GM21723 (cell line): ENCODE measurements around the gene SPACA6.
"Not testable (repeated sequence)": the region's sequence is repeated elsewhere in the genome, so short reads cannot be mapped to it uniquely, and the experiment has no call there.

Source experiments
- ATAC-seq: cut with Tn5 transposase; IDR thresholded peaks from one replicate; pipeline ENCODE4 v1.9.1; 2021; ENCODE audit warnings: mild to moderate bottlenecking, moderate library complexity; ENCODE audit not compliant: unreplicated experiment

SPACA6 gene, protein sequence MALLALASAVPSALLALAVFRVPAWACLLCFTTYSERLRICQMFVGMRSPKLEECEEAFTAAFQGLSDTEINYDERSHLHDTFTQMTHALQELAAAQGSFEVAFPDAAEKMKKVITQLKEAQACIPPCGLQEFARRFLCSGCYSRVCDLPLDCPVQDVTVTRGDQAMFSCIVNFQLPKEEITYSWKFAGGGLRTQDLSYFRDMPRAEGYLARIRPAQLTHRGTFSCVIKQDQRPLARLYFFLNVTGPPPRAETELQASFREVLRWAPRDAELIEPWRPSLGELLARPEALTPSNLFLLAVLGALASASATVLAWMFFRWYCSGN

GRCh38 chr19:51693260-51693659 lies at the start of gene SPACA6:
SPACA6 (plus strand) TSS chr19:51693330; CDS start chr19:51693527, 197 bp downstream.
- ATAC-seq: no peak

DNA sequence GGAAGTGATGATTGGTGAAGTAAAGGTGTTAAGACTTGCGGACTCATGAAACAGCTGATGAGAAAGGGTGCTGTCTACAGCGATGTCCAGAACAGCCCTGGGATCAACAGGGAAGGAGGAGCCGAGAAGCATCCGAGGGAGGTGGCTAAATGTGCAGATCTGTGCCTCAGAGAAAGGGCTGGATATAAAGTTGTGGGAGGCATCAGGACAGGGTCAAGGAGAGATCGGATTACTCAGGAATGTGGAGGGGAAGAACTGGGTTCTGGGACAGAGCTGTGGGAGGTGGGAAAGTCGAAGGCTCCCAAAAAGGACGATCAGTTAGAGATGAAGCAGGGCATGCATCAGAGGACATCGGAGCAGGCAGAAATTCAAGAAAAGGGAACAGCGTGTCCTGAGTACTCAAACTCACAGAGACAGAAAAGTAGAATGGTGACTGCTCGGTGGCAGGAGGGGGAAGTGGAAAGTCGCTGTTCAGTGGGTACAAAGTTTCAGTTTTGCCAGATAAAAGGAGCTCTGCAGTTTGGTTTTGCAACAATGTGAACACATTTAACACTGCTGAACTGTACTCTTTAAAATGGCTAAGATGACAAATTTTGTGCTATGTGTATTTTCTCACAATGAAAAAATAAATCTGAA lies 48.4 kb upstream of the SPACA6 start:
- no peak for ATAC-seq

DNA sequence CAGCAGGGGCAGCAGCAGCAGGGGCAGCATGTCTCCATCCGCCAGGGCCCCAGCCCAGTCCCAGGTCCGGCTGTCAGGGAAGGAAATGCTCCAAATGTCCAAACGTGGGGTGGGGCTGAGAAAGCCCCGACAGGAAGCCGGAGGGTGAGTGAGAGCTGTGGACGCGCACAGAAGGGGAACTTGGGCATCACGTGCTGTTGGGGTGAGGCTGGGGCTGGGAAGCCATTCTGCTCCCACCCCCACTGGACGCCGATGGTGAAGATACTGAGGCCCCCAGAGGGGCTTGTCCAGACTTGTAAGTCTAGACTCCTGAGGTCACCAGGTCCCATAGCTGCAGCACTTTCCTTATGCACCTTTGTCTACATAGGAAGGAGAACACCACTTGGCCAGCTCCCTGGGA lies 46.4 kb upstream of the SPACA6 start, which contains the start of gene SIGLEC14:
SIGLEC14 (minus strand) TSS at position 96 of the 400 bp plus-strand sequence; CDS start at position 30, 66 bp downstream.
- ATAC-seq: not testable (repeated sequence)

DNA sequence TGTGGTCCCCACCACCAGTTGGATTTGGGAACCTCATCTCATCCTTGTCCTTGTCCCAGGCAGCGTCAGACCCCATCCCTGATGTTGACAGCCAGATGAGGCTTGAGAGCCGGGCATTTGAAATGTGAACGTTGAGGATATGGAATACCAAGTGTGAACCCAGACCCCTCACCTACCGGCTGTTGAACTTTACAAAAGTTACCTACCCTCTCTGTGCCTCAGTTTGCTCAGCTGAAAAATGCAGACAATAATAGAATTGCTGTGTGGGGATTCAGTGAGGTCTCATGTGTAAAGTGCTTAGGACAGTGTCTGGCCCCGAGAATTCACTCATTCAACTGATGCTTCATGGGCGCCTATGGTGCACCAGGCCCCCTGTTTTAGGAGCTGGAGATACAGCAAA lies 45.8 kb upstream of the SPACA6 start:
- no peak for ATAC-seq

- no peak for ATAC-seq
These were observed 41.8 kb upstream of the SPACA6 start for GRCh38 chr19:51651216-51651846.

- ATAC-seq: no peak
These were observed 40.9 kb upstream of the SPACA6 start for GRCh38 chr19:51652266-51652665.

DNA sequence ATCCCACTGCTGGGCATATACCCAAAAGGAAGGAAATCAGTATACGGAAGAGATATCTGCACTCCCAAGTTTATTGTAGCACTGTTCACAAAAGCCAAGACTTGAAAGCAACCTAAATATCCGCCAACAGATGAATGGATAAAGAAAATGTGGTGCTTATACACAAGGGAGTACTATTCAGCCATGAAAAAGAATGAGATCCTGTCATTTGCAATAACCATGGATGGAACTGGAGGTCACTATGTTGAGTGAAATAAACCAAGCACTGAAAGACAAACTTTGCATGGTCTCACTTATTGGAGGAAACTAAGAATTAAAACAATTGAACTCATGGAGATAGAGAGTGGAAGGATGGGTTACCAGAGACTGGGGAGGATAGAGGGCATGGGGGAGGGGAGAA lies 40.0 kb upstream of the SPACA6 start:
- no peak for ATAC-seq

- ATAC-seq: no peak
These were observed 38.3 kb upstream of the SPACA6 start for GRCh38 chr19:51654783-51655182.

DNA sequence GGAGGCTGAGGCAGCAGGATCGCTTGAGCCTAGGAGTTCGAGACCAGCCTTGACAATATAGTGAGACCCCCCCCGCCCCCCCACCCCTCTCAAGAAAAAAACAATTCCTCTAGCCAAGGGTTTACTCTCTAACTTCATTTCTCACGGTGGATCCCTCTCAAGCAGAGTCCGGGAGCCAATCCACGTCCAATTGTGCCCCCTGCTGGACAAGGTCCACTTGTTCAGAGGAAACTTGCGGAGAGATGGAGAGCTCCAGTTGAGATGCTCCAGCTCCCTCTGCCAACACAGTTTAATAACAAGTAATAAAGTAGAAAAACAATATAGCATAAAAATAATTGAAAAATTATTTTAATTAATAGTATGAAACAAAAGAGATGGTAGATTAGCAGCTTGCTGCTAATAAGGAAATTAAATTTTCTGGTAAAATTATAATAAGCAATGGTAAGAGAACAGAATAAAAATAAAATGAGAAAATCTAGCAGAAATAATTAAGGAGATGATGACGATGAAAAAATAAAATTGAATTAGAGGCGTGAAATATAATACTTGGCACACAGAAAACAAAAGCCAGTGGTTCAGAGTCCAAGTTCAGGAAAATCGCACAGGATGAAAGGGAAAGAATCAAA lies 32.0 kb upstream of the SPACA6 start:
- ATAC-seq: no peak

DNA sequence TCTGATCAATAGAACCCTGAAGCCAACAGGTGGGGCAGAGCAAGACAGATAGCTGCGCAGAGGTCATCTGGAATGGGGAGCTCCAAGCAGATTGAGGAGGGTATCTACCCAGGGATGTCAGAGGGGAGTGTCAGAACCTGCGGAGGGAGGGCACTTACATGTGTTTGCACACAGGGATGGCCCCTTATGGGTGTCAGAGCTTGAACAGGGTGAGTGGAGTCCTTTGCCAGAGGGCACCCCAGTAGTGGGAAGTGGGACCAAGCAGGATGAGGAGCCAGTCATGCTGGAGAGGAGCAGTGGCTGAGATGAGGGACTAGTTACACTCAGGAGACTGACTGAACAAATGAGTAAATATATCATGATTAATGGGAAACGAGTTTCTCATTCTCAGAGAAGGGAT lies 29.5 kb upstream of the SPACA6 start:
- ATAC-seq: no peak

DNA sequence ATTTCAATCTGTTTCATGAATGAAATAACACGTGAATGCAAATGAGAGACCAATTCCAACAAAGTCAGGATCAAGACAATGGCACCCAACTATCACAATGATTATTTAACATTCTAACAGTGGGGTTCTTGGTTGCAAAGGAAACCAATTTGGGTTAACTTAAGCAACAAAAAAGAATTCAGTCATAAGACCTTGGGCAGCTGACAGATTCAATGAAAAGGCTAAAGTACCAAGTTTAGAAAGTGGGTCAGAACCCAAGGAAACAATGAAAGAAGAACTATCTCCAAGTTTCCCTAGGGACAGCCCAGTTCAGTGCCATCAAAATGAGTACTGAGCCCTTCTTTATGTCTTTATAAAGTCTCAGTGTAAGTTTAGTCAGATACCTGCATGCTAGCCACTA lies 29.0 kb upstream of the SPACA6 start:
- no peak for ATAC-seq

DNA sequence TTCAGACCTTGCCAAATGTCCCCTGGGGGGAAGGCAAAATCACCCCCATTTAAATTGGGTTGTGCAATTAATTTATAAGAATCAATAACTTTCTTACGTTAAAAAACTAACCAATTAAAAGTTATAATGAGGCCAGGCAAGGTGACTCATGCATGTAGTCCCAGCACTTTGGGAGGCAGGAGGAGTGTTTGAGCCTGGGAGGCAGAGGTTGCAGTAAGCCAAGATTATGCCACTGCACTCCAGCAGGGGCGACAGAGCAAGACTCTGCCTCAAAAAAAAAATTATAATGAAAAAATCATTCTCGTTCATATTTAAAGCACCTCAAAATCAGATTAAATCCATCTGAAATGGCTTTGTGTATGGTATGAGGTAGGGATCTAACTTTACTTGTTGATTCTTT lies 28.1 kb upstream of the SPACA6 start:
- ATAC-seq: no peak

DNA sequence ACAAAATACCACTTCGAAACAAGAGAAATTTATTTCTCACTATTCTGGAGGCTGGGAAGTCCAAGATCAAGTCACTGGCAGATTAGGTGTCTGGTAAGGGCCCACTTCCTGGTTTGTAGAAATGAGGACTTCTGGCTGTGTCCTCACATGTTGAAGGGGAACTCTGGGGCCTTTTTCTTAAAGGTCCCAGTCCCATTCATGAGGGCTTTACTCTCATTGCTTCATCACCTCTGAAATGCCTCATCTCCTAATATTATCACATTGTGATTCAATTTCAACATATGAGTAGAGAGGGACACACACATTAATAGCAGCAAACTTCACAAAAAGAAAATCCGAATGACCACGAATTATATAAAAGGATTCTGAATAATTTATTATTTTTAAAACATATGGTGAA lies 24.9 kb upstream of the SPACA6 start:
- no peak for ATAC-seq

DNA sequence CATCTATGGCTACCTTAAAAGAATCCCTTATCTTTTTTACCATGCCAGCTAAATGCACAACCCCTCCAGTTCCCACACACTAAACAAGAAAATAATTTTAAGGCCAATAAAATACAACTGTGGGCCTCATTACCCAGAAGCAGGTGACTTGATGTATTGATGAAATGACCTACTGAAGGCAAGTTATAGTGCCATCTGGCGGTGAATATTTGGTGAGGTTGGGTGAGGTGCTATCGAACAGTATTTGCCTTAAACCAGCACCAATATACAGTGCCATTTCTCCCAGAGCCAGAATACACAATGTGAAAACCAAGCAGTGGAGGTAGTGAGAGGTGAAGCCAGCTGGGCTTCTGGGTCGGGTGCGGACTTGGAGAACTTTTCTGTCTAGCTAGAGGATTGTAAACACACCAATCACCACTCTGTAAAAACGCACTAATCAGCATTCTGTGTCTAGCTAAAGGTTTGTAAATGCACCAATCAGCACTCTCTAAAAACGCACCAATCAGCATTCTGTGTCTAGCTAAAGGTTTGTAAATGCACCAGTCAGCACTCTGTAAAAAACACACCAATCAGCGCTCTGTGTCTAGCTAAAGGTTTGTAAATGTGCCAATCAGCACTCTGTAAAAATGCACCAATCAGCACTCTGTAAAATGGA lies 17.1 kb upstream of the SPACA6 start:
- not testable (repeated sequence) for ATAC-seq

- no peak for ATAC-seq
These were observed 16.5 kb upstream of the SPACA6 start for GRCh38 chr19:51676566-51677083.

GRCh38 chr19:51680474-51680873 lies 12.7 kb upstream of the SPACA6 start:
- ATAC-seq: no peak

- no peak for ATAC-seq
These were observed 11.7 kb upstream of the SPACA6 start for GRCh38 chr19:51681286-51681941.

- no peak for ATAC-seq
These were observed 7.0 kb upstream of the SPACA6 start for GRCh38 chr19:51686171-51686570.

DNA sequence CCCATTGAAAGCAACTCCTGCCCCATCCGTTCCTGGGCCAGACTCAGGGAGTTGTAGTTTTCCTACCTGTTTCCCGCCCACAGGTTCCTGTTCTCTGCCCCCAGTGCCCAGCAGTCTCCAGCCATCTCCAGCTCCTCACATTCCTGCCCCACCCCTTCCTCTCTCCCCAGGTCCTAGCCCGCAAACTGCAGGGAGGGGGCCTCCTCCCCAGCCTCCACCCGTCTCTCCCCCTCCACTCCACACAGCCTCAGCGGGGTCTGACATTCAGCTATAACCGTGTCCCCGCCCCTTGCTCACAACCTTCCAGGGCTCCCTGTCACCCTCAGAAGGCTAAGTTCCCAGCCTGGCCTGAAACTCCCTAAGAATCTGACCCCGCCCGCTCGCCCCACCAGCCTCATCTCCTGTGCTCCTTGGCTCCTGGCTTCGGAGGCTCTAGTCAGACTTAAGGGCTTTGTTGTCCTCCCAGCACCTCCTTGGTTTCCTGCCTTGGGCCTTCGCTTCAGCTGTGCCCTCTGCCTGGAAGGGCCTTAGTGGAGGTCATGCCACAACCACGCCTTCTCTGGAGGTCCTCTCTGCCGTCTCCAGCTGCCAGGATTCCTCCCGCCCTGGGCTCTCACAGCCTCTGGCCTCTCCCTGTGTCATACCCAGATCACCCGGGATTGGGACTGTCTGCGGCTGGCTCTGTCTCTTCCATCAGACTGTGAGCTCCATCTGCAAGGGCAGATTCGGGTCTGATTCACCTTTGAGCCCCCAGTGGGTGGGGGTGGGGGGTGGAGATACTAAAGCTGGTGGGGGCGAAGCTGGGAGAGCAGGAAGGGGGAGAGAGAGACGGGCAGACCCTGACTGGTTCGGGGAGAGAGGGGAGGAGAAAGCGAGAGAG lies 5.1 kb upstream of the SPACA6 start:
- no peak for ATAC-seq
